SK-N-DZ (cell line): ENCODE results near the gene ANKRD39.

Source experiments
- DNase-seq: peaks from one replicate; pipeline ENCODE4 v3.0.0-alpha.2; 2015; ENCODE audit warnings: low spot score

ANKRD39 gene

DNA sequence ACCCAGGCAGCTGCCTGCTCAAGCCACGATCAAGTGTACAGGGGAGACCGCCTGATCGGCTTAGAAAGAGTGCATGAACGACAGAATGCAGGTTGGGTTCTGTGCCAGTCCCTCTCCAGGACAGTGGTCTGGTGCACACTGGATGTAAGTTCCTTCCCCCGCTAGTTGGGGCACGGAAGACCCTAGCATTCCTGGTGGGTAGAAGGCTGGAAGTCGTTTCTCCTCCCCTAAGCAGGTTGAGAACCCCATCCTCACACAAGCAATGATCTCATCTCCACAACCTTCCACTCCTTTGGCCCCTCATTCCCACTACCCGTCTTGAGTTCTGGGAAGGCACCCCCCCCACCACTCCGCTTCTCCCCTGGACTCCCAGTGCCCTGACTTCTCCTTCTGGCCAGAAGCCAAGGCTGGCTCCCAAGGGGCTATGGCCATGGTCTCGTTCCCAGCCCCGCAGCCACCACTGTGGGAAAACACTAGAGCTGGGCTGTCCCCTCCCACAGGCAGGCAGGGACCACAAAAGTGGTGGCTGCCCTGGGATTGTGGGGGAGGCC is 1.4 kb upstream of the ANKRD39 start:
- peak; percentile 42 for DNase-seq

DNA sequence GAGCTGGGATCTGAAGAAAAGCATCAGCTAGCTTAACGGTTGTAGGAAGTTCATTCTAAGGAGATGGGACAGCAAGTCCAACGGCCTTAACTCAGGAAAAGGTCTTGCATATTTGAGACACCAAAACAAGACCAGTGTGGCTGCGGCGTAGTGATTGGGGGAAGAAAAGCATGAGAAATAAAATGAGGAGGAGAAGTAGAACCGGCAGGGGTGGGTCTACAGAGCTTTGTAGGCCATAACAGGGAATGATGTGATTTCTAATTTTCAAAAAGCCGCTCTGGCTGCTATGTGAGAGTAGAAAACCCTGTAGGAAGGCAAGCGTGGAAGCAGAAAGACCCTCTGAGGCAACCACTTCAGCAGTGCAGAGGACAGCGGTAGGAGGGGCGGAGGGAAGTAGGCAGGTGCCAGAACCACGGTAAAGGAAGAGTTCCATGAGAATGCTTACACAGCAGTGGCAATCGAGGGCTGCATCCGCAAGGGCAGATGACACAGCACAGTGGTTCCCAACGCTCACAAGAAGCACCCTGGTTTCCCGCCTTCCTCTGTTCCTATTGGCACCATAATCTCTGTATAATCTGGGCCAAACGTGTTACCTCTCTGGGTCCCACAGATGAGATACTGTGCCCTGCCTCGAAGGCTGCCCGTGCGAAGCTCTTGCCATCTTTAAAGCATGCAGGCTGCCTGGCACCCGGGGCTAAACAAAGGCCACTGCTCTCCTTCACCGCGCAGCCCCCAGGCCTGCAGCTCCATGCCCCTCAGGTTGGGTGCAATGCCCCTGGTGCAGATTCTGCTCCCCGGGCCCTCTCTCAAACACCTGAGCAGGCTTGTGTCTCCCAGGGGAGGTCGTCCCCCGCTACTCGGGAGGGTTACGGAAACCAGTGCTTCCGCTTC is 795 bp downstream of the ANKRD39 start:
- DNase-seq = peak; percentile 44

DNA sequence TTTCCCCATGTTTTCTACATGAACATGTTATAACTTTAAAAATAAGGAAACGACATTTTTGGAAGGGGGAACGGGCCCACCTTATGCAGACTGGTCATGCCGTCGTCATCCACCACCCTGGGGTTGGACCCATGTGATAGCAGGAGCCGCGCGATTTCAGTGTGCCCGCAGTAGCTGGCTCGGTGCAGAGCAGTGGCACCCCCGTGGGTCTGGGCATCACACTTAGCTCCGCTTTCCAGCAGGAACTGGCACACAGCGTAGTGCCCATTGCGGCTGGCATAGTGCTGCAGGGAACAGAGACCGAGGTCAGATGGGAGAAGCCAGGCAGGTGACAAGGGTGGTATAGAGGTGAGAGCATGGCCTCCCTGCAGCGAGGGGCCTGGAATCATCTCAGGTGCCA is 4.5 kb downstream of the ANKRD39 start:
- DNase-seq = no peak

DNA sequence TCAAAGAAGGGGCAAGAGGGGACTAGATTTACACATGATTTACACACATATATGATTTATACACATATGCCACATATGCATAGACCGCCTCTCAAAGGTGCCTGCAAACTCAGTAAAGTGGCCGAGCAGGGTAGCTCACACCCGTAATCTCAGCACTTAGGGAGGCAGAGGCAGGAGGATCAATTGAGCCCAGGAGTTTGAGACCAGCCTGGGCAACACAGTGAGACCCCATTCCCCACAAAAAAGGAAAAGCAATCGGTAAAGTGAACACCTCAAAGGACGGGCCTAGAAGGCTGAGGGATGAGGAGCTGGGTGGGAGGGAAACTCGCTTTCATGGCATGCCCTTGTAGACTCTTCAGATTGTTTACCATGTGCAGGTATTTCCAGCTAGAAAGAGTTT is 5.1 kb downstream of the ANKRD39 start:
- no peak for DNase-seq

DNA sequence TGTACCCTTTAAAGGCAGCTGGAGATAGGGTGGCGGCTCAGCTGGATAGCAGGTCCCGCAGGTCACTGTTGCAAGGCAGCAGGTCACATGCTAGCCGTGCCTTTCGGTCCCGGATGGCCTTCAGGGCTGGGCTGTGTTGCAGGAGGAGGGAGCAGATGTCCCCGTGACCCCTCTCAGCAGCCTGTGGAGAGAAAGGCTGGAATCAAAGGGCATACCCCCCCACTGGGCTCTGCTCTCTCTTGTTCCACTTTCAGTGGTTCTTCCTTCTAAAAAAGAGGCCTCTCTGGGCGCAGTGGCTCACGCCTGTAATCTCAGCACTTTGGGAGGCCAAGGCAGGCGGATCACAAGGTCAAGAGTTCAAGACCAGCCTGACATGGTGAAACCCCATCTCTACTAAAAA is 9.6 kb downstream of the ANKRD39 start:
- no peak for DNase-seq

DNA sequence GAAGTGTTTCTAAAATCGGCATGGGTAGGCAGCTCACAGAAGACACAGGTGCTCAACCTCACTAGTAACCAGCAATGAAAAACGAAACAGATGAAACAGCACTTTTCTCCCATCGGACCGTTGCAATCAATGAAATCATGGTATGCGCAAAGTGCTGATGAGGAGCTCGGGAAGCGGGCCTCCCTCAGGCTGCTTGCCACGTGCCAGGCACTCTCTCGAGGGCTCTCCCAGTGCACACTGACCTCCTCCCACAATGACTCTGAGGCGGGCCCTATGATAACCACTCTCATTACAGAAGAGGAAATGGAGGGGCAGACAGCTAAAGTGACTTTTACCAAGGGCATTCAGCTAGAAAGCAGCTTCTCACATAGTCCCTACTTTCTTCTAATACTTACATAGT is 10.2 kb downstream of the ANKRD39 start:
- DNase-seq = no peak

DNA sequence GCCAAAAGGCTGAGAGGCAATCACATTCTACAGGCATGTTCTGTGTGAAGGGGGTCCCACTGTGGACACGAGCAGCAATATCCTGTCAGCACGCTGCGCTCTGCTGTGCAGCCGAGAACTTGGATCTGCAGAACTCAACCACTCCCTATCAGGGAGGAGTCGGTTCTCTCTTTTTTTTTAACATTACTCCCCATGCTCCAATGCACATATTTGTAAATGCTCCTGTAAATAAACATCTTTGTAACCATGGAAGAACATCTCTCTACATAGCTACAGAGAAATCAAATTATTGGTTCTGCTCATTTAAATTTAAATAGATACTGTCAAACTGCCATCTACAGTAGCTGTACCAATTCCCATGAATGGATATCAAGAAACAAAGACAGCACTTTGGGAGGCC is 11.0 kb downstream of the ANKRD39 start:
- no peak for DNase-seq

DNA sequence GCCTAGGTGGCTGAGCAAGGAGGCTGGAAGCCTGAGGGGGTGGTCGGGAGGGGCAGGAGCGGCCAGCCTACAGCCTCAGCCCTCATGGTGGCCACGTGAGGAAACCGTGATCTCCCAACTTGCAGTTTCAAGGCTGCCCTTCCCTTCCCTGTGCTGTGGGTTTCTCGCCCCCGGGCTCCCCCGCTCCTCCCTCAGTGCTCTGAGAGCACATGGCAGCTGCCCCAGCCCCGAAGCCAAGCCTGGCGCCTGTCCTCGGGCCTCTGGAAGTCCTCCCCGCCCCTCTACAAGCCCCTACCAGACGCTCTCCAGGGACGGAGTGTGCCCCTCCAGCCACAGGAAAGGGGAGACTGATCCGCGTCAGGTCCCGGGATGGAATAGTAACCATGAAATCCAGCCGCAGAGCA is 13.4 kb downstream of the ANKRD39 start:
- DNase-seq = no peak

DNA sequence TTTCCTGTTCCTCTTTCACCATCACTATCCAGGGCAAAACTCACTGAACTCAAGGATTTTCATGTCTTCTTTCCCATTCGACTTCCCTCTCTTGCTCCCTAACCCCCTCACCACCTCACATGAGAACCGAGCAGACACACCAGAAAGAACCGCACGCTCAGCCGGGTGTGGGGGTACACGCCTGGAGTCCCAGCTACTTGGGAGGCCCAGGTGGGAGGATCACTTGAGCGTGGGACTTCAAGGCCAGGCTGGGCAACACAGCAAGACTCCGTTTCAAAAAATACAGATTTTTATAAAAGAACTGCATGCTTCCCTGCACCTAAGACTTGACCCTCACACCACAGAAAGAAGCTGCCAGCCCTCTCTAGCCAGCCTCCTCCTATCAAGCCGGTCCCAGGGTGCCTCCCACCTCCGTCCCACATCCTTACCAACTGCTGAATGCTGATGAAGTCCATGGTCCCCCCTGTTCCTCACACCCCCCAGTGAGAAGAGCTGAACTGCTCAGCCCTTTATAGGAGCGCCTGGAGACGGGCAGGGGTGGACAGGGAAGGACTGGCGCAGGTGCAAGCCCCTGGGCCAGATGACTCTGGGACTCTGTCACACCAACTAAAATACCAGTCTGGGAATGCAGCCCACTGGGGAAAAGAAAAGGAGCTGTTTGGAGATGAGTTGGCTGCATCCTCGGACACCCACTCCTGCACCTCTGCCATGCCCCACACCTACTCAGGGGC is 14.1 kb downstream of the ANKRD39 start, which contains the start of gene ANKRD23:
Gene ANKRD23 (minus strand): TSS at position 484 of the 731 bp plus-strand sequence. CDS start 29 bp downstream, at position 455.
- no peak for DNase-seq

DNA sequence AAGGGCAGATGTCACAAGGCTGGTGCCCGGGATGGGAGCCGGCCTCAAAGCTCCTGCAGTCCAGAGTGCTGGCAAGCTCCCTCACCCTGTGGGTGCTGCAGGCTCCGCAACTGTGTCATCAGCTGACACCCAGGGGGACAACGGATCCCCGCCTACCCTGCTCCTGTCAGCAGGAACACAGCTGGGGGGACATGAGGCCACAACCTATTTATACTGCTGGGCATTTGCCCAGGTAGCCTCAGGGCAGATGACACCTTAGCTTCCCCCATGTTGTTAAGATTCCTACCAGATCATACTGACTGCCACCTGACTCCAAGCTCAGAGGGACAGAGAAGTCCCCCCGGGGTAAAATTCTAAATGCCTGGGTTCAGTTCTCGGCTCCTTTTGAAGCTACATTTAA is 15.2 kb downstream of the ANKRD39 start:
- no peak for DNase-seq

DNA sequence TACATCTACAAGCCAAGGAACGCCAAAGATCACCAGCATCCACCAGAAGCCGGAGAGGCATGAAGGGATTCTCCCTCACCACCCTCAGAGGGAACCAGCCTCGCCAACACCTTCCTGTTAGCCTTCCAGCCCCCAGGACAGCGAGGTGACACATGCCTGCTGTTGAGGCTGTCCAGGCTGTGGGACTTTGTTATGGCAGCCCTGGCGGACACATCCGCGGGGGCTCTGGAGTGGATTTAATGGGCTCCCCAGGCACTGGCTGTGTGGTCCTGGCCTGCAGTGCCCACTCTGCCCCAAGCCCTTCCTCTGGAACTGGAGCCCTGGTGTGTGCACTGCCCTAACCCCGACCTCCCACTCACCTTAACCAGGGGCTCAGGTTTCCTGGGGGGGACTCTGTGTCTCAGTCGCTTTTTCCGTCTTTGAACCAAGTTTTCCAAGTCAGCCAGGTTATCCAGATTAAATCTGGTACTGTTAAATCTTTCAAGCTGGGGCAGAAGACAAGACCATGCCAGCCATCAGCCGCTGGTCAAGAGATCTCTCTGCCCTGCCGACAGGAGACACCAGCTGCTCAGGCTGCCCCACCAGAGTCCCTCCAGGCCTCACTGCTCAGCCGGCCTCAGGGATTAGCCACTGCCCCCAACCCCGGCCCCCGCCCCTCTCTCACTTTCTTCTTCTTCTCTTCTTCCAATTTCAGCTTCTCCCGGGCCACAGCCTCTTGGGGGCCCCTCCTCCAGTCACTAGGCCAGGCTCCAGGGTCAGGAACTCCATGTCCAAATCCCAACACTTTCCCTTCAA is 15.9 kb downstream of the ANKRD39 start:
- DNase-seq = no peak

DNA sequence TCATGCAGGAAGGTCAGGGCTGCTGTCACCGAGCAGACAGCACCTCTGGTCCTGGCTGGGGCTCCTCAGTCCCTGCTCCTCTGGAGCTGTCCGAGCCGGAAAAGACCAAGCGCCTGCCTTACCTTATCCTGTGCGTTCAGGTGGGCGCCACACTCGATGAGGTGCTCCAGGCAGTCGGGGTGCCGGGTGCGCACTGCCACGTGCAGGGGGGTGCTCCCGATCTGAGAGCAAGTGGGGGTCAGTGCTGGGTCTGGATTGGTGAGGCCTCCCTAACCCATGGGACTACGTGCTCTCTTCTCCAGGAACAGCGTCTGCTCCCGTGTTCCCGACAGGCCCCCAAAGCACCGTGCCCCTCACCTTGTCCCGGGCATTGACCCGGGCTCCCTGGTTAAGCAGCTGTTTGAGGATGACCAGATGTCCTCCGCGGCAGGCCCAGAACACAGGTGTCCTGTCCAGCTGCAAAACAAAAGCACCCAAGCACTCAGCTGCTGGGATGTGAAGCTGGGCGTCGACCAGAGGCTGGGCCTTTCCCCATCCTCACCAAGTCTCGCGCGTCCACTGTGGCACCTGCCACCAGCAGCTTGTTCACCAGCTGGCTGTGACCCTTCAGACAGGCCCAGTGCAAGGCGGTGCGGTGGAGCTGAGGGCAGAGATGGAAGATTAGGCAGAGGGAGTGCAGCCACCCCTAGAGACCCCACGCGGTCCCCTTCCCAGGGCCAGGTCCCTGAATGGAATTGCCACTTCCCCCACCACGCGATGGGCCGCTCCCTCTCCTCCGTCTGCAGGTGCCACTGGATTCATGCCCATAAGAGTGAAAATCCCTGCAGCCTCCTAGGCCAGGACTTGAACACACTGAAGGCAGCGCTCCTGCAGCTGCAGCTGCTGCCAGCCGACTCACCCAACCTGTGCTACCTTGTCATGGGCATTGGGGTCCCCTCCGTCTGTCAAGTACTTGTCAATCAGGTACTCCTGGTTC is 17.7 kb downstream of the ANKRD39 start:
- no peak for DNase-seq

DNA sequence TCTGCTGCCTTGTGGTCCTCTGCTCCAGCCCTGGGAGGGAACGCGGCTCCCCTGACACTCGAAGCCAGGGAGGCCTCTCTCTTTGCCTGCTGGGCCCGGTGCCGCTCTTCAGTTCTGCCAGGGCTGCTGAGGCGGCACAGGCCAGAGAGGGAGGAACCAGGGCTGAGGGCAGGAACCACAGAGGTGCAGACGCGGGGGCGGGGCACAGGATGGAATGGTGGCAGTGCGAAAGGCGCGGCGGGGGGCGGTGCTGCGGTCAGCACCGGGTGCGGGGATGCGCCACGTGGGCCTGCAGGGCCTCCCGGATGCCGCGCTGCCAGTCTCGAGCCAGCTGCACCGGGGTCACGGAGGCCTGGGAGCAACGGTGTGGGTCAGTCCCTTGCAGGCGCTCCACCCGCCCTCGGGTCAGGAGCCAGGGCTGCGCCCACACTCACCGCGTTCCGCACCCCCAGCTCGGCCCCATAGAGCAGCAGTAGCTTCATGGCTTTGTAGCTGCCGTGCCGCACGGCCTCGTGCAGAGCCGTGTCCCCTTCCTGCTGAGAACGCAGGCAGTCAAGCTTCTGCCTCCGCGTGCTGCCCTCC is 18.4 kb downstream of the ANKRD39 start:
- no peak for DNase-seq

DNA sequence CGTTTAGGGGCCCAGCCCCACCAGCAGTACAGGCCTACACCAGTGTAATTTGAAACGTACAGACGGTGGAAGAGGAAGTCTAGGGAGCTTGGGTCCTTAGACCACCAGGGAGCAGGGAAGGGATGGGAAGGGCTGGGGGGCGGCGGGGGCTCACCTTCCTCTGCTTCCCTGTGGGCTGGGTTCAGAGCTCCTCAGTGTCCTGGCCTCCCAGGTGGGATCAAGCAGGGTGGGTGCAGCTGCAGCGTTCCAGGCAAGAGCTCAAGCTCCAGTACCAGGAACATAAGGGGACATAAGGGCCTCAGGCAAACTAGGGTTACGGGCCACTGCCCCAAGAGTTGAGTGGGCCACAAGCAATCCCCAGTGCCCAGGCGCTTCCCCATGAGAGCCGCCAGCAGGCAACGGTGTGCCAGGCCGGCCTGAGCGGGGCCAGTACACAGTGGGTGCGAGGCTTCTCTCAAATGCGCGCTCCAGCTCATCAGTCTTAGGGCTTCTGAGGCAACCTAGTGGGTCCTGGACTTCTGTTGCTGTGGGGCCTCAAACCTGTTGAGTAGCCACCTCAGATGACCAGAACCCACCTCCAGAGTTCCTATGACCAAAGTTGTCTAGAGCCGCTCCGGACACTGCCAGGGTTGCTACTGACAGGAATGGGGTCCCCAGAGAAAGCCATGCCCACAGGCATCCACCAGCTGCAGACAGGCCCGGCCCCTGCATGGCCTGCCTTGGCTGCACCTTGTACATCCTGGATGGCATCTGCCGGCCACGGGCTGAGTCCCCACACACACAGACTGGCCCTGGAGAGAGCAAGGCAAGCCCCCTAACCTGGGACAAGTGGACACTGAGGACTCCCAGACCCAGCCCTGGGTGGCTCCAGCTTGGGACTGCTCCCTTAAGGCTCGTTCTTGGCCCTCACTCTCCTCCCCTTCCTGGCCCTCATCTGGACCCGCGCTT is 19.2 kb downstream of the ANKRD39 start:
- DNase-seq = no peak

DNA sequence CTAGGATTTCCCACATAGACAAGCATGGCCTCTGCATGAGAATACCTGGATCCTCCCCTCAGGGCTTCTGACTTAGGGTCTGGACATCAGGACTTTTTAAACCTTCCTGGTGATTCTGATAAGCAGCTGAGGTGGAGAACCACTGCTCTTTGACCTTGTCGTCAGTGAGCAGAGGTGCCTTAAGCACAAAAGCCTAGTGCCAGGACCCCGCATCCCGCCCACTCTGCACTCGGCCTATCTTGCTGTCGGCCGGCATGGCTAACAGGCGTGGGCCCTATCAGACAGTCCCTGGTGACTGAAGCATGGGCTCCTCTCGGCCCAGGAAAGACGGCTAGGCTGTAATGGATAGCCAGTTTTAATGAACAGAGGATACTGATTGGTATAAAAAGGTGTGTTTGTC is 20.2 kb downstream of the ANKRD39 start:
- DNase-seq = no peak

DNA sequence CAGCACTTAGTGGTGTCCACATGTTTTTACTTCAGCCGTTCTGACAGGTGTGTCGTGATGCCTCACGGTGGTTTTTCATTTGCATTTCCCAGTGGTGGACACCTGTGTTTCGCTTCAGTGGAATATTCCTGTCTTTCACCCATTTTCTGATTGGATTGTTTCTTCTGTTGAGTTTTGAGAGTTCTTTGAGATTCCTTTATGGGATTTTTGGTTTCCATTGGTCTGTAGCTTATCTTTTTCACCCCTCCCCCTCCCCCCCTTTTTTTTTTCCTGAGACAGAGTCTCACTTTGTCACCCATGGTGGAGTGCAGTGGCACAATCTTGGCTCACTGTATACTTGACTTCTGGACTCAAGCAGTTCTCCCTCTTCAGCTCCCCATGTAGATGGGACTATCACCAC is 22.0 kb downstream of the ANKRD39 start:
- DNase-seq = no peak

DNA sequence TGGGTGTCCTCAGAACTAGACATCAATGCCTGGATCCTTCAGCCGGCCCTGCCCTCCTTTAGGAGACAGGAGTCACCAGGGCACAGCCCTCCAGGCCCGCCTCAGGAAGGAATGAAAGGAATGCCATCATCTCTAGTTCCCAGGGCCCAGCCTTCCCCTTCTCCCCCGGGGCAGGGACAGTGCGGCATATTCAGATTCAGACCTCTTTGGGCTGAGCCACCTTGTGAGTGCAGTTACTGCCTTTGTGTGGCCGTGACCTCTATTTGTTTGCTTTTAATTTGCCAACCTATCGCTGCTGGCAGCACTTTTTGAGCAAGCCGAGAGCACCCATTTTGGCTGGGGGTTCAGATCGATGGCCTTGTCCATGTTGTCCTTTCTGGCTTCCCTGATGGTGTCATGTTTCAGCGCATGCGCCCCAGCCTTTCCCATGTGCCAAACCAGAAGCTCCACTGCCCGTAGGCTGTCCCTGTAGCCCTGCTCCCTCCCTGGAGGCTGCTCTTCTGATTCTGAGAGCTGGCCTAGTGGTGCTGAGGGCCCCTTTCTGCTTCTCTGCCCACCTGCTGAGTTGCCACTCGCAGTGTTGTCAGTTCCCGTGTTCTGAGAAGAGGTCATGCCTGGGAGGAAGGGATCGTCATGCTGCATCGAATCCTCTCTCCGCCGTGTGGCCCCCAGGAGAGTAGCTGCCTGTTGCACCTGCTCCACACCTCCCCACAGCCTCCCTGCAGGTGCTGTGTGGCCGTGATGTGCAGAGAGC is 24.9 kb downstream of the ANKRD39 start:
- no peak for DNase-seq

DNA sequence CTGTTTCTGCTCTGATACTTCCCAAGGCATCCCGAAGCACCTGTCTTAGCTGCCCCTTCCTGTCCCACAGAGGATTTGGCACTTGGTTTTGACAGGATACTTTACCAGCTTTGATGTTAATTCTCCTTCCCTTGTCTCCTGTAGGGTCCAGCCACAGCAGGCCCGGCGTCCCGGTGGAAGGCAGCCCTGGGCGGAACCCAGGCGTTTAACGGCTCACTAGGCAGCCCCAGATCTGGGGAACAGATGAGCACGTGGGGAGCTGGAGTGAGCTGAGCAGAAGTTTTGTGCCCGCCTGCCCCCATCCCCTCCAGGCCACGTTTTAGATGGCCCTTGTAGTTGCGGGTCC is 25.4 kb downstream of the ANKRD39 start:
- no peak for DNase-seq
